DND-41 (cell line): Measurements from ENCODE around the gene PEX14.

Experiments
- CTCF ChIP-seq: IDR thresholded peaks from 2 replicates; pipeline ENCODE4 v1.5.1; 2012; ENCODE audit warnings: borderline replicate concordance, low read length, moderate library complexity, mild to moderate bottlenecking; ENCODE audit not compliant: poor library complexity, severe bottlenecking; ENCODE audit errors: extremely low read depth
- EZH2 ChIP-seq: IDR thresholded peaks from 3 replicates; pipeline ENCODE4 v1.6.1; 2012; ENCODE audit warnings: borderline replicate concordance, low read depth, mild to moderate bottlenecking, moderate library complexity, low read length, inconsistent platforms; ENCODE audit not compliant: severe bottlenecking

DNA sequence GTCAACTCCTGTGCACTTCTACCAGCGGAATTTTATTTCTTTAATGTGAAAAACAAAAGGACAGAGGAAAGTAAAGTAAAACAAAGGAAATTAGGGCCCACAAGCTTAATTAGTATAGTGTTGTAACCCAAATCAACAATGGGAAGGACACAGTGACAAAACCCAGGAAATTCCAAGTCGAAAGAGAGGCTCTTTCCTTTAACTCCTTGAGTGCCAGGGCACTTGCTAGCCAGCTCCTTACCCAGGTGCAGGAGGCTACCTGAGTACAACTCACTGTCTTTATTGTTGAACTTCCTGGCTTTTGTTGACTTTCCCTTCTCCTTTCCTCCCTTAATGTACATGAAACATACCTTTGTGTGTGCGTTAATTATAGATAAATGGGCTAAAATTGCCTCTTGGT lies 55.0 kb downstream of the PEX14 start:
- TF ChIP-seq CTCF, result no peak
- no peak for TF ChIP-seq EZH2
